ACHN (cell line): ENCODE results near the gene FSCN2.

Source experiments
- DNase-seq: peaks from one replicate; pipeline ENCODE4 v3.0.0-alpha.2; 2015
- in situ Hi-C: cut with HindIII; loops from 2 replicates; pipeline ENCODE4 v1.10.0; 2017; ENCODE audit warnings: low sequenced_read_pairs, low pct_ligation_motif_present, low pct_unique_long_range_greater_than_20kb

The FSCN2 gene

GRCh38 chr17:81511554-81511803 is 16.7 kb upstream of the FSCN2 start:
- in situ Hi-C loops: no loop called here
- DNase-seq: no peak

DNA sequence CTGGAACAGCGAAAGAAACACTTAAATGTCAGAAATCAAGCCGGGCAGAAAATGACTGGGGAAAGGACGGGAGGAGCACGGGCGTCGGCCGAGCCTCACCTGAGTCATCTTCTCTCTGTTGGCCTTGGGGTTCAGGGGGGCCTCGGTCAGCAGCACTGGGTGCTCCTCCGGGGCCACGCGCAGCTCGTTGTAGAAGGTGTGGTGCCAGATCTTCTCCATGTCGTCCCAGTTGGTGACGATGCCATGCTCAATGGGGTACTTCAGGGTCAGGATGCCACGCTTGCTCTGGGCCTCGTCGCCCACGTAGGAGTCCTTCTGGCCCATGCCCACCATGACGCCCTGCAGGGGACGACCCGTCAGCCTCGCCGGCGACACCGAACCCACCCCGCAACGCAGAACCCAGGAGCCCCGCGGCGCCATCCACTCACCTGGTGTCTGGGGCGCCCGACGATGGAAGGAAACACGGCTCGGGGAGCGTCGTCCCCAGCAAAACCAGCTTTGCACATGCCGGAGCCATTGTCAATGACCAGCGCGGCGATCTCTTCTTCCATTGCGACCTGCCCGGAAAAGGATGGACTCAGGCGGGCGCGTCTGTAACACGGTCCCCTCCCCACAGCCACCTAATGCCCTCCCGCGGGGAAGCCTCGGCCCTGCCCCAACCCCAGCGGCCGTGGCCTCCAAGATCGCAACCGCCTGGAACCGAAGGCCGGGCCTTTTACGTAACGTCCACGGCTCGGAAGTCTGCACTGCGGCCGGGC is 16.2 kb upstream of the FSCN2 start:
- peak; percentile 25 for DNase-seq
- in situ Hi-C loops: no loop called here

- DNase-seq: peak; percentile 95
- in situ Hi-C loops: no loop called here
These were observed 15.4 kb upstream of the FSCN2 start, which contains the start of gene ACTG1 for GRCh38 chr17:81512562-81513371. TSS of gene ACTG1 (minus strand) at chr17:81512799. CDS start at chr17:81512354, 445 bp downstream.

DNA sequence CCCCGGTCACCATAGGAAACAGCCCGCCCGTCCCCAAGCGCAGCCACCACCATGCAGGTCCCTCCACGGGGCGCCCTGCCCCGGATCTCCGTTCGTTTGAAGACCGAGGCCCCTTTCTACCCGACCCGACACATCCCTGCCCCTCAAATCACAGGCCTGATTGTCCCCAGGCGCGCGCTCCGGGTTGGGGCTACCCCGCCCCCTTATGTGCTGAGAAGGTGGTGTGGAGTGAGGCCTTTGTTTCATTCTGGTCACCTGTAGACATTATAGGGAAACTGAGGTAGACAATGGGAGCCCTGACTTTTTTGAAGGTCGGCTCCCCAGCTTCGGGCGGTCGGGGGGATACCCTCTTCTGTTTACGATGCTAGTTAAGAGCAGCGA is 14.8 kb upstream of the FSCN2 start:
- peak; percentile 70 for DNase-seq
- in situ Hi-C loops: no loop called here

DNA sequence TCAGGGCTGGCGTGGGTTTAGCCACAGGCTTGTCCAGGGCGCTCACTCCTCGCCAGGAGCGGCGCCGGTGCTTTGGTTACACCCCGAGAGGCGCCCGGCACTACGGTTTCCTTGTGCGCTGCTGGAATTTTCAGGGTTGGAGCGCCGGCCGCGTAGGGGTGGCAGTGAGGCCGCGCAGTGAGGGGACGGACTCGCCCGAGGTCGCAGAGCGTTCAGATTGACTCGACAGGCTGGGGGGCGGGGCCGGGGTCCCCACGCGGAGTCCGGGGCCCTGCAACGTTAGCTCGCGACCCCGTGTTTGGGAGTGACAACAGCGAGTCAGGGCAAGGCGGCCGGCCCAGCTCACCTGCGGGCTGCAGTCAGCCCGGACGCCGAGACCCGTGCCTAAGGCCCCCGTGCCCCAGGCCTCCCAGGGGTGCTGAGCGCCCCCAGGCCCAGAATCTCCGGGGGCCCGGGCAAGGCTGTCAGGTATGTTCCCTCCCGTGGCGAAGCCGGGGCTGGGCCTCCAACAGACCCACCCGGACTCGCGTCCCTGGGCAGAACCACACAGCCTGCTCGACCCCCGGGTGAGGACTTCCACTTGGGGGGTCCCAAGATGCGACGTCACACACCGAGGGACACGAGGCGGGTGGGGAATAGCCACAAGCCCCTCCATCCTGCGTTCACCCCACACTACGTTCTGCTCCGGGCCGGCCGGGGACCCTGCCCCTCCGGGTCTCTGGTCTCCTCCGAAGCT is 14.3 kb upstream of the FSCN2 start:
- peak; percentile 80 for DNase-seq
- in situ Hi-C loops: no loop called here

- in situ Hi-C loops: no loop called here
- no peak for DNase-seq
These were observed 13.8 kb upstream of the FSCN2 start for GRCh38 chr17:81514489-81514738.

- in situ Hi-C loops: no loop called here
- DNase-seq: peak; percentile 92
These were observed 13.2 kb upstream of the FSCN2 start for GRCh38 chr17:81514739-81515529.

DNA sequence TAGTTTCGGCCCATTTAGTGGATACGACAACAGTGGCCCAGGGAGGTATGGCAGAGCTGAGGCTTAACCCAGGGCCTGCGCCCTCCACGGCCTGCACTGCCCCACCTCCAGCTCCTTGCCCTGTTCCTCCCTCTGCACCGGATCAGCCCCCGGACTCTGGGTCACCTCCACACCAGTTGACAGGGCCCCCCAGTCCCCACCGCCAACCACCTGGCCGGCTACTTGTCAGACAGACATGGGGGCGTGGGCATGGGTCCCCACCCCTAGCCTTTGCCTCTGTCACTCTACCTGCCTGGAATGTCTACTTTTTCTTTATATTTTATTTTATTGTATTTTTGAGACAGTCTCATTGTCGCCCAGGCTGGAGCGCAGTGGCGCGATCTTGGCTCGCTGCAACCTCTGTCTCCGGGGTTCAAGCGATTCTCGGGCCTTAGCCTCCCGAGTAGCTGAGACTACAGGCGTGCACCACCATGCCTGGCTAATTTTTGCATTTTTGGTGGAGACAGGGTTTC is 12.6 kb upstream of the FSCN2 start:
- no peak for DNase-seq
- in situ Hi-C loops: no loop called here

DNA sequence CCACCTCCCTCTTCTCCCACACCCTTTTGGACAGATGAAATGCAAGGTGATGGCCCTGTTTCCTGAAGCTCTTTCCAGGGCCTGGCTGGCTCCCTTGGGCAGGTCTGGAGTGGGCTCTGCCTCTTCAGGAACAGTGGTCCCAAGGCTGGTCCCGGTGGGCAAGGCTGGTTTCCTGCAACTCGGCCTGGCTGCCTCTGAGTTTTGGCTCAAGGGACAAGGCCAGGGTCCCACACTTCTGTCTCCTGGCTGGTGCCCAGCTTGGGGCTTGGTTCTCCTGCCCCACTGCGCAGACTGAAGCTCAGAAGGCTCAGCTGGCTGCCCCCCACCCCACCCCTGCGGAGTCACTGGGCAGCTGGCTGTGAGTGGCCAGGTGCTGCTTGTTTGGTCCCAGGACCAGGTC is 11.7 kb upstream of the FSCN2 start:
- DNase-seq: no peak
- in situ Hi-C loops: no loop called here

GRCh38 chr17:81517009-81517338 is 11.2 kb upstream of the FSCN2 start:
- in situ Hi-C loops: no loop called here

GRCh38 chr17:81517339-81518112 is 10.7 kb upstream of the FSCN2 start:
- in situ Hi-C loops: no loop called here
- no peak for DNase-seq

More at GRCh38 chr17:81517009-81517338, 11.2 kb upstream of the FSCN2 start:
- DNase-seq: no peak

GRCh38 chr17:81518113-81518784 is 9.9 kb upstream of the FSCN2 start:
- in situ Hi-C loops: no loop called here
- no peak for DNase-seq

- in situ Hi-C loops: no loop called here
- peak; percentile 51 for DNase-seq
These were observed 9.3 kb upstream of the FSCN2 start for GRCh38 chr17:81518785-81519283.

GRCh38 chr17:81519284-81520020 is 8.7 kb upstream of the FSCN2 start:
- DNase-seq: peak; percentile 46
- in situ Hi-C loops: no loop called here

GRCh38 chr17:81520021-81520901 is 7.9 kb upstream of the FSCN2 start:
- in situ Hi-C loops: no loop called here
- no peak for DNase-seq
